Umbilical cord (tissue), 2 donors: ENCODE data around the gene TOMM40. TPM values are rescaled to one million over a fixed set of nuclear protein-coding genes. Genes with fewer than 3 reads are reported as not detected.
A peak's percentile ranks its signal among the peaks of the same experiment; 100 is the strongest.
"Not testable (repeated sequence)": the region's sequence is repeated elsewhere in the genome, so short reads cannot be mapped to it uniquely, and the experiment has no call there.

Experiments used
- DNase-seq: peaks from one replicate; pipeline ENCODE4 v3.0.0-alpha.2; 2015; ENCODE audit warnings: low spot score
- total RNA-seq: library from RNA; depleted of rRNA; stranded (reverse); fragments of >200 nt; gene quantifications from one replicate; pipeline ENCODE4 v1.2.3, GENCODE V29; 2014; ENCODE audit warnings: low replicate concordance; ENCODE audit not compliant: insufficient read depth

TOMM40 gene
- total RNA-seq, 1 donor from 2014 or later, result 14.9 TPM

- no peak for DNase-seq
Measured at GRCh38 chr19:44897835-44898234, 6.8 kb downstream of the TOMM40 start.

- no peak for DNase-seq
Measured at GRCh38 chr19:44900328-44901244, 9.5 kb downstream of the TOMM40 start.

GRCh38 chr19:44903216-44903601, 12.2 kb downstream of the TOMM40 start:
- DNase-seq, result no peak

- DNase-seq, result peak; percentile 69
Measured at GRCh38 chr19:44903602-44904425, 12.8 kb downstream of the TOMM40 start.

DNA sequence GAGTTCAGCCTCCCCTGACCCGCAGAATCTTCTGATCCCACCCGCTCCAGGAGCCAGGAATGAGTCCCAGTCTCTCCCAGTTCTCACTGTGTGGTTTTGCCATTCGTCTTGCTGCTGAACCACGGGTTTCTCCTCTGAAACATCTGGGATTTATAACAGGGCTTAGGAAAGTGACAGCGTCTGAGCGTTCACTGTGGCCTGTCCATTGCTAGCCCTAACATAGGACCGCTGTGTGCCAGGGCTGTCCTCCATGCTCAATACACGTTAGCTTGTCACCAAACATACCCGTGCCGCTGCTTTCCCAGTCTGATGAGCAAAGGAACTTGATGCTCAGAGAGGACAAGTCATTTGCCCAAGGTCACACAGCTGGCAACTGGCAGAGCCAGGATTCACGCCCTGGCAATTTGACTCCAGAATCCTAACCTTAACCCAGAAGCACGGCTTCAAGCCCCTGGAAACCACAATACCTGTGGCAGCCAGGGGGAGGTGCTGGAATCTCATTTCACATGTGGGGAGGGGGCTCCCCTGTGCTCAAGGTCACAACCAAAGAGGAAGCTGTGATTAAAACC, 13.5 kb downstream of the TOMM40 start:
- peak; percentile 29 for DNase-seq

GRCh38 chr19:44905437-44906160, 14.5 kb downstream of the TOMM40 start, which contains the start of gene APOE:
Gene APOE (plus strand): TSS chr19:44905796. CDS start chr19:44906625, 829 bp downstream.
- peak; percentile 64 for DNase-seq

DNA sequence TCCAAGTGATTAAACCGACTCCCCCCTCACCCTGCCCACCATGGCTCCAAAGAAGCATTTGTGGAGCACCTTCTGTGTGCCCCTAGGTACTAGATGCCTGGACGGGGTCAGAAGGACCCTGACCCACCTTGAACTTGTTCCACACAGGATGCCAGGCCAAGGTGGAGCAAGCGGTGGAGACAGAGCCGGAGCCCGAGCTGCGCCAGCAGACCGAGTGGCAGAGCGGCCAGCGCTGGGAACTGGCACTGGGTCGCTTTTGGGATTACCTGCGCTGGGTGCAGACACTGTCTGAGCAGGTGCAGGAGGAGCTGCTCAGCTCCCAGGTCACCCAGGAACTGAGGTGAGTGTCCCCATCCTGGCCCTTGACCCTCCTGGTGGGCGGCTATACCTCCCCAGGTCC, 16.6 kb downstream of the TOMM40 start:
- DNase-seq, result no peak

GRCh38 chr19:44908074-44908835, 17.2 kb downstream of the TOMM40 start:
- no peak for DNase-seq

GRCh38 chr19:44908836-44909261, 17.8 kb downstream of the TOMM40 start:
- no peak for DNase-seq

DNA sequence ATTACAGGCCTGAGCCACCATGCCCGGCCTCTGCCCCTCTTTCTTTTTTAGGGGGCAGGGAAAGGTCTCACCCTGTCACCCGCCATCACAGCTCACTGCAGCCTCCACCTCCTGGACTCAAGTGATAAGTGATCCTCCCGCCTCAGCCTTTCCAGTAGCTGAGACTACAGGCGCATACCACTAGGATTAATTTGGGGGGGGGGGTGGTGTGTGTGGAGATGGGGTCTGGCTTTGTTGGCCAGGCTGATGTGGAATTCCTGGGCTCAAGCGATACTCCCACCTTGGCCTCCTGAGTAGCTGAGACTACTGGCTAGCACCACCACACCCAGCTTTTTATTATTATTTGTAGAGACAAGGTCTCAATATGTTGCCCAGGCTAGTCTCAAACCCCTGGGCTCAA, 18.7 kb downstream of the TOMM40 start:
- DNase-seq, result no peak

- not testable (repeated sequence) for DNase-seq
Measured at GRCh38 chr19:44911896-44912295, 20.8 kb downstream of the TOMM40 start.

GRCh38 chr19:44912854-44913253, 21.8 kb downstream of the TOMM40 start:
- DNase-seq, result peak; percentile 58

DNA sequence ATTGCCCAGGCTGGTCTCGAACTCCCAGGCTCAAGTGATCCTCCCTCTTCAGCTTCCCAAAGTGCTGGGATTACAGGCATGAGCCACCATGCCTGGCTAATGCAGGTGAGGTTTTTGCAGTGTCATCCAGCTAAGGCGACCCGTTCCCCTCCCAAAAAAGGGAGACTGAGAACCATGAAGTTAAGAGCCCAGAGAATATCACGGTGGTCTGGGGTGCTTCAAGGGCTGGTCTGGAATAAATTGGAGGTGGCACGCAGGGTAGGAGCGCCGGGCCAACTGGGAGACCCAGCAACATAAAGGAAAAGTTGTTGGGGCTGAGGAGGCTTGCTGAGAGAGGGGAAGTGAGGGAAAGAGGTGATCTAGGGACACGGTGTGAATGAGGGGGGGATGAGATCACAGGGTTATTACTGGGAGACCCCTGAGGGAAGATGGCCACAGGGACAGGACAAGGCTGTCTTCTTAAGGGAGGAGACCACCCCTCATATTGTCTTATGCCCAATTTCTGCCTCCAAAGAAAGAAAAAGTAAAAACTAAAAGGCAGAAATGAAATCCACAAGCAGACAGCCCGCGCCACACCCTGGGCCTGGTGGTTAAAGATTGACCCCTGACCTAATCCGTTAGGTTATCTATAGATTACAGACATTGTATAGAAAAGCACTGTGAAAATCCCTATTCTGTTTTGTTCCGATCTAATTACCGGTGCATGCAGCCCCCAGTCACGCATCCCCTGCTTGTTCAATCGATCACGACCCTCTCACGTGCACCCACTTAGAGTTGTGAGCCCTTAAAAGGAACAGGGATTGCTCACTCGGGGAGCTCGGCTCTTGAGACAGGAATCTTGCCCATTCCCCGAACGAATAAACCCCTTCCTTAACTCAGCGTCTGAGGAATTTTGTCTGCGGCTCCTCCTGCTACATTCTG, 22.7 kb downstream of the TOMM40 start:
- DNase-seq, result peak; percentile 37

- DNase-seq, result peak; percentile 96
Measured at GRCh38 chr19:44914433-44915206, 23.6 kb downstream of the TOMM40 start, which contains the start of gene APOC1. Gene APOC1 (plus strand): TSS chr19:44914608. CDS start chr19:44914892, 284 bp downstream.

- peak; percentile 14 for DNase-seq
Measured at GRCh38 chr19:44924243-44924725, 33.2 kb downstream of the TOMM40 start.

DNA sequence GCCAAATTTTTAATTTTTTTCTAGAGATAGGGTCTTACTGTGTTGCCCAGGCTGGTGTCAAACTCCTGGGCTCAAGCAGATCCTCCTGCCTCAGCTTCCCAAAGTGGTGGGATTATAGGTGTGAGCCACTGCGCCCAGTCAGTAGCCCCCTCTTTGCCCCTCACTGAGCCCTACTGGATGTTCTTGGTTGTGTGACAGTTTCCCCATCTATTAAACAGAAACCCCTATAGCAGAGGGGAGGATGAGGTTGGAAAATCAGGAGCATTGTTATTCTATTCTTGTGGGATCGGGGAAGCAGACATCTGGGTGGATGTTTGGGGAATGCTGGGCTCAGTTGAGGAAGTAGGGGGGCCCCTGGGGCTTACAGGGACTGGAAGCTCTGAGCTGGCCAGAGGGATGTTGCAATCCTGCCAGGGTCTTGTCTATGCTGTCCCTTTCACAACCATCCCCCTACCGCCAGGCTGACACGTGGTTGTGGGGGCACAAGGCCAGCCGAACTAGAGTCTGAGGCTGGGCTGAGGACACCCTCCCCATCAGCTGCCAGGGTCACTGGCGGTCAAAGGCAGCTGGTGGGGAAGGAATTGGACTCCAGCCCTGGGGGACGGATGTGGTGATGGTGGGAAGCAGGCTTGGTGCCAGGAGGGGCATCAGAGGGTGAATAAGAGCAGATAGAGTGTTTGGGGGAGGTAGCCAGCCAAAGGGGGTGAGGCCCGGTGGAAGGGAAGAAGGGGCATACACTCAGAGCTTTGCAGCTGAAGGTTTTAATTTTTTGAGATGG, 34.2 kb downstream of the TOMM40 start:
- DNase-seq, result peak; percentile 90

GRCh38 chr19:44926245-44927077, 35.4 kb downstream of the TOMM40 start:
- peak; percentile 9 for DNase-seq
